GM20431 (cell line): Measurements from ENCODE around the gene ACTC1.

Experiments
- in situ Hi-C: fragments of 300-500 bp; cut with MseI, MboI; formaldehyde crosslinking; loops from one replicate; pipeline ENCODE4 v1.15.0; 2020; ENCODE audit warnings: low sequenced_read_pairs; ENCODE audit not compliant: unreplicated experiment

Gene ACTC1

DNA sequence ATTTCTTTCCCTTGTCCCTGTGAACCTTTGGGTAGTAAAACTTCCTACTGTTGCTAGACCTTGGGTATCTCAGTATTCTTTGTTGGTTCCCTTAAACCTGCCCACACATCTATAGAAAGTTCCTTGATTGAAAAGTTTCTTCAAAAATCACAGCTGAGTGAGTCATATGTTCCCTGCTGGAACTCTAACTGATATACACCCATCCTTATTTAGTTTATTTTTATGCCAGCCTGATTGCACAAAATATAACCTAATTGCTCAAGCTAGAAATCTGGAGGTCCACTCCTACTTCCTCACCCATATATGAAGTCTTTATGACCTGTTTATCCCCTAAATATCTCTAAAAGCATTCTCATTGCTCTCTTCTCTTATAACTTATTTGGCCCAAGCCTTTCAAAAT lies 26.8 kb downstream of the ACTC1 start:
- in situ Hi-C loops, result no loop called here

DNA sequence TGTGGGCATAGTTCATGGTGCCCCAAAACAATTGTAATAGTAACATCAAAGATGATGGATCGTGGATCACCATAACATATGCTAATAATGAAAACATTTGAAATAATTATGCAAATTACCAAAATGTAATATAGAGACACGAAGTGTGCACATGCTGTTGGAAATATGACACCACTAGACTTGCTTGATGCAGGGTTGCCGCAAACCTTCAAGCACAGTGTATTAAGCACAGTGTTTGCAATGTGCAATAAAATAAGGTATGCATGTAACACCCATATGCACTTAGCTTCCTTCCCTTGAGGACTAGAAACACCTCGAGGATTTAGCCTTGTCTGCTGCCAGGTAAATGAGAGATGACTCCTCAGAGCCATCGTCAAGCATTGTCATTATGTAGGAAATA lies 29.6 kb downstream of the ACTC1 start:
- in situ Hi-C loops, result no loop called here

DNA sequence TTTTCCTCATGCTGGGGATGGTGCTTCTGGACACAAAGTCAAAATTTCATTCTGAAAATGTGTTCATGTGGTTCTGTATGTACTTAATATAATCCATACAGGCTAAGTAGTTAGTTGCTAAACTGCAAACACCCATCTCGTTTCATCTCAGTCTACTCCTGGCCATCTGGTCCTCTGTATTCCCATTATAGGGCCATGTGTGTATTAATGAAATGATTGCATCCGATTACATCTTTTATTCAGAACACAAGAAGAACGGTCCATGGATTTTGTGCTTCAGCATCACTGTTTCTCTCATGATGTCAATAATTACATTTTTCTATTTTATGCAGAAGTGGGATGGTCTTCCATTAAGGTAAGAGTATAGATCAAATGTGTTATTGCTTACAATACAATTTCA lies 34.4 kb downstream of the ACTC1 start:
- in situ Hi-C loops, result no loop called here

DNA sequence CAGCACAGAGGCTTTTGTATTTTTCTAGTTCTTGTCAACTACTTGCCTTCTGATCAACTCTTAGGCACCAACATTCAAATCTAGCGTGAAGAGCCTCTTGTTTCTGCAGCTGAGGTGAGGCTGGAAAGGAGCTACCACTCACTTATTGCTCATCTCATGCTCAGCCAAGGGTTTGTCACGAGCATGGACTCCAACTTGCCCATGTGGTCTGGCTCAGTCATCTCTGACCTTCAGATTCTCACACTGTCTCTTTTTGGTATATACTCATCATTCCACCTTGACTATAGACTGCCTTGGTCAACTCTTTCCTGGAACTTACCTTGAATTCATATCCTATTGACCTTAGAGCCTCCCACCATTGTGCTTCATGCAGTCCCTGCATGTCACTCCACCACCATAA lies 35.4 kb downstream of the ACTC1 start:
- in situ Hi-C loops, result no loop called here

DNA sequence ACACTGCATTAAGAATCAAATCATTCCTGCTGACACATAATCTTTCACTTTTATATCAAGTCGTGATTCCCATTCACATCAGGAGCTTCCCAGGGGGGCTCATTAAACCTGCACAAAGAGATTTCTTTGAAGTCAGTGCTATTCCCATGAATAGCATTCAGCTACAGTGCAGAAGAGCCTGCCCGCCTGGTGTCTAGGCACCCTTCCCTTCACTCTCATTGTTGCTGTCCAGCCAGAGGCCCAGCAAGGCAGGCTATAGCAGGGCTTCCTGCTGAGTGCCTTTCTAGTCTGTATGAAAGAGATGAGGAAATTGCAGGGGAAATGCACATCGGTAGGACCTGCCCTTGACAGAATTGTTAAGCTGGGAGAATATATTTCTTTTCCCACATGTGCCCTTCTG lies 36.0 kb downstream of the ACTC1 start:
- in situ Hi-C loops, result no loop called here

DNA sequence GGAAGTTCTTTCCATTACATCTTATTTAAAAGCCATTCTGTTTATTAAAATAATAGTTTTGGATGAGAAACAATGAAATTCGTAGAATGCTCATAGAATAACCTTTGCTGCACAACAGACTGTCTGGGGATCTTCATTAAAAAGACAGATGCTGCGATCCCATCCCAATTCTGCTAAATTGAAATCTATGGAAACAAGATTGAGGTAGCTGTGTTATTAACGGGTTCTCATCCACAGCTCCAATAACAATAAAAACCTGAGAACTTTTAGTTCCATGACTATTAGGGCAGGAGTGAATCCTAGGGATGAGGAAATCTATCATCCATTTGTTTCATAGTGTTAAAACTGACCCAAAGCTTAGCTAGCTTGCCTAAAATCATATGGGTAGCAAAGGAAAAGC lies 38.1 kb downstream of the ACTC1 start:
- in situ Hi-C loops, result no loop called here

DNA sequence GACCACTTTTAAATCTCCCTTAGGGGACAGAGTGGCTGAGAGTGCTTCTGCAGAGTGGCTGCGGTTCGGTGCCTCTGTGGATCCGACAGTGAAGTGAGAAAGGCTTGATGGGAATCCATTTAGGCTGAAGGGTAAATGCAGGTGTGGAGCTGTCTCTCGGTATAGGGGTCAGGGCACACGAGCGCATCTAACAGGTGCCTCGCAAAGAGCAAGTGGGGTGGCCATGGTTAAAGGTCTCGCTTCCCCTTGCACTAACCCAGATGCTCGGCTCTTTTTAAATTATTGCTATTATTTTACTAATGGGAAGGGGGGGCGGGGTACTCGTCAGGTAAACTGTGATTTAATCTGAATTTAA lies 40.0 kb downstream of the ACTC1 start:
- in situ Hi-C loops, result no loop called here

DNA sequence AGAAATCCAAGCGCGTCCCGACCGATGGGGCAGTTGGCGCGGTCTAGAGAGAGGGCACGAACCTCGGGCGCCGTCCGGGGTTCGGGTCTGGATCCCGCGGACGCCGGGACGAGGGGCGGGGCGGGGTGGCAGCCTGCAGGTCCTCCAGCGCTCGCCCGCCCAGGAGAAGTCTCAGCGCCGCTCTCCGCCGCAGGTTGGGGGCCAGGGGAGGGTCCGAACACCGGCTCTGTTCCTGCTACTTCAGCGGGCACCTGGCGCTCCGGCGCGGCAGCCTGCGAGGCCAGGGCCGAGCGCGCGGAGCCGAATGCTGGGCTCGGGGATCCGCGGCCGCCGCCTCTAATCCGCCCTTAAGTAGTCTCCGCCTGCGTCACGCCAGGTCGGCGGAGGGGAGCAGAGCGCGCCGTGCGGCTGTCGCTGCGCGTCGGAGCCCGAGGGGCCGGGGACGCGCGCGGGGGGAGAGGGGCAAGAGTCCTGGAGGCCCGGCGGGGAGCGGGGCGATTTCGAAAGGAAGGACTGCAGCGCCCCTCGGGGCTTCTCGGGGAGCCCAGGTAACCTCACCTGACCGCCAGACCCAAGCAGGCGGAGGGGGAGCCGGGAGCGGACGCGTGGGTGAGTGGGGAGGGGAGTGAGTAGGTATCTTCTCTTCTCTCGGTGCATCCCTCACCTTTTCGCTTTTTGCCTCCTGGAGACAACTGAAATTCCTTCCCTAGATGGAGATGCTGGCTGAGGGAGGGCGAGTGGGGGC lies 40.5 kb downstream of the ACTC1 start, which contains the start of gene GJD2:
Gene GJD2, minus strand, starts transcription at position 325 of the 745 bp plus-strand sequence. CDS start 510 bp downstream, outside the sequence.
- in situ Hi-C loops, result no loop called here

DNA sequence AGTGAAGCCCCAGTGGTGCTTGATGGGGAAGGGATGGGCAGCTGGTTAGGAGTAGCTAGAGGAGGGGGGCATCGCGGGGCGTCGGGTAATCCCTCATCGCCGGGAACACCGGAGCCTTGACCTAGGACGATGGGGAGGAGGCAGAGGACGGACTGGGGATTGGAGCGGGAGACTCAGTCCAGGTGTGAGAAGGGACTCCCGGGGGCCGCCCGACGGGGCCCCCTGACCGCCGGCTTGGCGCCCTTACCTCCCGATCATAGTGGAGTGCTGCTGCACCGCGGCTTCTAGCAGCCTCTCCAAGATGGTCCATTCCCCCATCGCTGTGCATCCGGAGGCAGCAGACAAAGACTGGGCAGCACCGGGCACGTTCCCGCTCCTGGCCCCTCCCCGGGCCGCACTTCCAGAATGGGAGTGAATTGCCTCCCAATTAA lies 41.2 kb downstream of the ACTC1 start:
- in situ Hi-C loops, result no loop called here

DNA sequence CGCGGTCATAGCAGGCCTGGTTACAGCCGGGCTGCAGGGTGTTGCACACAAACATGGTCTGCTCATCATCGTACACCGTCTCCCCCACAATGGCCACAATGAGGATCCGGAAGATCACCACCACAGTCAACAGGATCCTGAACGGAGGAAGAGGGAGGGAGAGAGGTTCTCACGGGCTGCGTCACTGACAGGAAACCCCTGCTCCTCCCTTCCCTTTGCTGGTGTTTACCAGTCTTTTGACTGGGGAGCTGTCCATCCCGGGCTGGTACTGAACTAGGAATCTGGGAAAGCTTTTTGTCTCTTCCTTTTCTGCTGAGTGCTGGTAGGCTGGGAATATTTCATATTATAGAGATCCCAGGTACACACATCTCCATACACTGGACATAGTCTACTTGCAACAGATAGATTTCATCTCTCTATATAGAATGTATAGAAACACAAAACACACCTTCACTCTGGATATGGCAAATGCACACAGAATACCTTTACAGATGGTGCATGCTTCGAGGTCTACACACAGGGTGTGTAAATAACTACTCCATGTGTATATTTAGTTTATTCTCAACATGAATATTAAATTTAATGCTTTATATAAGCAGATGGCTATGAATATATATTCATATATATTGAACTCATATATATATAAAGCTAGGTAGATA lies 42.0 kb downstream of the ACTC1 start:
- in situ Hi-C loops, result no loop called here

DNA sequence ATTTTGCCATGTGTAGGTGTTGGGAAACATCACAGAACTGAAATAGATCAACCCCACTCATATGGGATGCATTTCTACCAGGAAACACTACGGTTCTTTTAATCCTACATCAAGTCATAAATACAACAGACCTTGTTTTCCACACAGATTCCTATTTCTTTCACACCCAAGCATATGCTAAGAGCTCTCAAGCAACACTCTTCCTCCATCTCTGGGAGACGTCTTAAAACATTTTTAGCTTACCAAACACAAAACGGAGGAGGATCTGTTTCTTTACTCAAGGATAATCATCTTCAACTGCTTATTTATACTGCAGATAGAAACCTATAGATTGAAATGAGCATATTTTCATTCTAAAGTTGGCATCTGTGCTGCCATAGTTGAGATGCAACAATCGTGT lies 45.7 kb downstream of the ACTC1 start:
- in situ Hi-C loops, result no loop called here
